Smooth muscle cell (in vitro differentiated cells): ENCODE data around the gene PDK4. TPM values are rescaled to one million over a fixed set of nuclear protein-coding genes. Genes with fewer than 3 reads are reported as not detected.

Source experiments
- DNase-seq: peaks from one replicate; lab custom pipeline; 2025; ENCODE audit not compliant: unreplicated experiment; lab: John Stamatoyannopoulos, UW
- H2AFZ ChIP-seq: fragments of 200-600 bp; sonication (generic); 2 replicates; pipeline ENCODE4 v1.6.0; 2016; ENCODE audit warnings: antibody characterized with exemption, low read depth, mild to moderate bottlenecking
- H3F3A ChIP-seq: fragments of 200-600 bp; sonication (generic); 2 replicates; pipeline ENCODE4 v1.6.0; 2017; ENCODE audit warnings: antibody characterized with exemption, low read depth
- H3K27ac ChIP-seq: fragments of 200-600 bp; sonication (generic); 2 replicates; pipeline ENCODE4 v1.5.1; 2016; ENCODE audit warnings: low read depth, mild to moderate bottlenecking
- H3K27me3 ChIP-seq: fragments of 200-600 bp; sonication (generic); 2 replicates; pipeline ENCODE4 v1.6.1; 2016; ENCODE audit warnings: low read depth, mild to moderate bottlenecking
- H3K36me3 ChIP-seq: fragments of 200-600 bp; sonication (generic); 2 replicates; pipeline ENCODE4 v1.5.1; 2016; ENCODE audit warnings: low read depth
- H3K4me1 ChIP-seq: fragments of 200-600 bp; sonication (generic); 2 replicates; pipeline ENCODE4 v1.5.1; 2016; ENCODE audit warnings: low read depth
- H3K4me2 ChIP-seq: fragments of 200-600 bp; sonication (generic); 2 replicates; pipeline ENCODE4 v1.6.0; 2016; ENCODE audit warnings: mild to moderate bottlenecking
- H3K4me3 ChIP-seq: fragments of 200-600 bp; sonication (generic); 2 replicates; pipeline ENCODE4 v1.5.1; 2016; ENCODE audit warnings: mild to moderate bottlenecking
- H3K79me2 ChIP-seq: fragments of 200-600 bp; sonication (generic); 2 replicates; pipeline ENCODE4 v1.6.0; 2016; ENCODE audit warnings: low read depth, mild to moderate bottlenecking
- H3K9ac ChIP-seq: fragments of 200-600 bp; sonication (generic); 2 replicates; pipeline ENCODE4 v1.6.0; 2016; ENCODE audit warnings: low read depth
- H3K9me3 ChIP-seq: fragments of 200-600 bp; sonication (generic); replicated peaks from 2 replicates; pipeline ENCODE4 v1.5.1; 2016; ENCODE audit warnings: low read depth
- H4K20me1 ChIP-seq: fragments of 200-600 bp; sonication (generic); 2 replicates; pipeline ENCODE4 v1.6.0; 2016; ENCODE audit warnings: low read depth
- WGBS: methylation state at CpG from one replicate; pipeline ENCODE4 v1.1.7; 2016; ENCODE audit warnings: low lambda C conversion rate; 5-methylcytosine and 5-hydroxymethylcytosine counted together
- polyA plus RNA-seq: library from polyadenylated mRNA; unstranded; fragments of >200 nt; fragmentation: Nextera tagmentation; extraction: Ambion mirVana; gene quantifications from 2 replicates; pipeline ENCODE4 v1.2.1, GENCODE V29; 2016
- total RNA-seq: library from RNA; depleted of rRNA; stranded (reverse); fragments of >200 nt; gene quantifications from 2 replicates; pipeline ENCODE4 v1.2.3, GENCODE V29; 2014
- TF ChIP-seq, protein P1 (sequence below): fragments of 200-600 bp; sonication (generic); IDR thresholded peaks from 2 replicates; pipeline ENCODE4 v1.5.1; 2017; ENCODE audit warnings: borderline replicate concordance, mild to moderate bottlenecking, antibody characterized with exemption; ENCODE audit not compliant: insufficient read depth, poor library complexity, severe bottlenecking

The PDK4 gene
- total and polyA plus RNA-seq, 2 experiments from 2014 or later: not detected

DNA sequence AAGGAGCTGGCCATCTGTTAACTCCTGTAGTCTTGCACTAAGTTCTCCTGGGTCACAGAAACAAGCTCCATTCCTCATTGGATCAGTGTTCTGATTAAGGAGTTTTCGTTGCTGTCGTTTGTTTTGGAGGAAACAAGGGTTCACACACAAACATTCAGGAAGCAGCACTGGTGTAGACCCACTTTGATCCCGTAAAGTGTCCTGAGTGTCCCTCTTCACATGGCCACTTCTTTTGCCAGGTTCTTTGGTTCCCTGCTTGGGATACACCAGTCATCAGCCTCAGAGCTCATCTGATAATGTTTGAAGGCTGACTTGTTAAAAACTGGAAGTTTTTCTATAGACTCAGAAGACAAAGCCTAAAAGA lies 10.9 kb downstream of the PDK4 start:
- H3K9ac ChIP-seq: no peak overlapping the region
- no peak overlapping the region for H3K27ac ChIP-seq
- no peak for DNase-seq
- H3K4me1 ChIP-seq: no peaks in the 10 kb centered on the region
- no peaks in the 10 kb centered on the region for H3K27me3 ChIP-seq
- H4K20me1 ChIP-seq: no peaks in the 10 kb centered on the region
- no peak overlapping the region for H3K4me2 ChIP-seq
- WGBS: 88% methylated on average over 3 of the region's 3 CpGs
- H3K9me3 ChIP-seq: no peaks in the 10 kb centered on the region
- no peaks in the 10 kb centered on the region for H3K36me3 ChIP-seq
- no peak overlapping the region for H3K4me3 ChIP-seq
- no peaks in the 10 kb centered on the region for H3K79me2 ChIP-seq
- H3F3A ChIP-seq: no peaks in the 10 kb centered on the region
- H2AFZ ChIP-seq: no peak overlapping the region
- TF ChIP-seq, protein P1, sequence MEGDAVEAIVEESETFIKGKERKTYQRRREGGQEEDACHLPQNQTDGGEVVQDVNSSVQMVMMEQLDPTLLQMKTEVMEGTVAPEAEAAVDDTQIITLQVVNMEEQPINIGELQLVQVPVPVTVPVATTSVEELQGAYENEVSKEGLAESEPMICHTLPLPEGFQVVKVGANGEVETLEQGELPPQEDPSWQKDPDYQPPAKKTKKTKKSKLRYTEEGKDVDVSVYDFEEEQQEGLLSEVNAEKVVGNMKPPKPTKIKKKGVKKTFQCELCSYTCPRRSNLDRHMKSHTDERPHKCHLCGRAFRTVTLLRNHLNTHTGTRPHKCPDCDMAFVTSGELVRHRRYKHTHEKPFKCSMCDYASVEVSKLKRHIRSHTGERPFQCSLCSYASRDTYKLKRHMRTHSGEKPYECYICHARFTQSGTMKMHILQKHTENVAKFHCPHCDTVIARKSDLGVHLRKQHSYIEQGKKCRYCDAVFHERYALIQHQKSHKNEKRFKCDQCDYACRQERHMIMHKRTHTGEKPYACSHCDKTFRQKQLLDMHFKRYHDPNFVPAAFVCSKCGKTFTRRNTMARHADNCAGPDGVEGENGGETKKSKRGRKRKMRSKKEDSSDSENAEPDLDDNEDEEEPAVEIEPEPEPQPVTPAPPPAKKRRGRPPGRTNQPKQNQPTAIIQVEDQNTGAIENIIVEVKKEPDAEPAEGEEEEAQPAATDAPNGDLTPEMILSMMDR: no peak

DNA sequence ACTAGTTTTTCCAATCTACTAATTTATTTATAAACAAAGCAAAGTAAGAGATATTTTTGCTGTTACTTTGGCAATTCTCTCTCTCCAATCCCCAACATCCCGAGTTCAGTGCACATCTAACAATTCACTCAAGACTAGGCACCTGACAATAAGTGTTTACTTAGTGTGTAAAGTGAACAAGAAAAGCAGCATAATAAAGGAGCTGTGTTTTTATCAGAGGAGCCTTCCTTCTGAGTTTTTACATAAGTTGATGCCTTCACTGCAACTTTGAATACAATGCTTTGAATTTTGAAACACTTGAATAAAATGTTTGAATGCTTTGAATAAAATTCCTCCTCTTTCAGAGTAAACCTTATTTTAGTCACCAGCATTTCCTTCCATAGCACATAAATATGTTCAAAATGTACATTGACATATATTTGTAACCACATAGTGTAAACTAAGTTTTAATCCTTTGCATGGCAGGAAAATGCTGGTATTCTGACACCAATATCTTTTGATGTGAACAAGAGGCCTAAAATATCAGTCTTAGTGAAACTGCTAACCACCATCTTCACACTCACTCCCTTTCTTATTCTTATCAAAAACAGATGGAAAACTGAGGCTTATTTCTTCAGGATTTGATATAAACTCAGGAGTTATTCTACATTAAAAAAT lies 11.4 kb downstream of the PDK4 start:
- H3F3A ChIP-seq: no peaks in the 10 kb centered on the region
- H3K27me3 ChIP-seq: no peaks in the 10 kb centered on the region
- H3K4me2 ChIP-seq: no peak overlapping the region
- no peaks in the 10 kb centered on the region for H3K36me3 ChIP-seq
- TF ChIP-seq, protein P1: no peak
- no peak overlapping the region for H3K4me3 ChIP-seq
- DNase-seq: no peak
- no peaks in the 10 kb centered on the region for H4K20me1 ChIP-seq
- no peak overlapping the region for H2AFZ ChIP-seq
- WGBS: 85% methylated on average over 1 of the region's 1 CpG
- H3K27ac ChIP-seq: no peak overlapping the region
- H3K9ac ChIP-seq: no peak overlapping the region
- H3K79me2 ChIP-seq: no peaks in the 10 kb centered on the region
- no peaks in the 10 kb centered on the region for H3K4me1 ChIP-seq
- no peaks in the 10 kb centered on the region for H3K9me3 ChIP-seq

DNA sequence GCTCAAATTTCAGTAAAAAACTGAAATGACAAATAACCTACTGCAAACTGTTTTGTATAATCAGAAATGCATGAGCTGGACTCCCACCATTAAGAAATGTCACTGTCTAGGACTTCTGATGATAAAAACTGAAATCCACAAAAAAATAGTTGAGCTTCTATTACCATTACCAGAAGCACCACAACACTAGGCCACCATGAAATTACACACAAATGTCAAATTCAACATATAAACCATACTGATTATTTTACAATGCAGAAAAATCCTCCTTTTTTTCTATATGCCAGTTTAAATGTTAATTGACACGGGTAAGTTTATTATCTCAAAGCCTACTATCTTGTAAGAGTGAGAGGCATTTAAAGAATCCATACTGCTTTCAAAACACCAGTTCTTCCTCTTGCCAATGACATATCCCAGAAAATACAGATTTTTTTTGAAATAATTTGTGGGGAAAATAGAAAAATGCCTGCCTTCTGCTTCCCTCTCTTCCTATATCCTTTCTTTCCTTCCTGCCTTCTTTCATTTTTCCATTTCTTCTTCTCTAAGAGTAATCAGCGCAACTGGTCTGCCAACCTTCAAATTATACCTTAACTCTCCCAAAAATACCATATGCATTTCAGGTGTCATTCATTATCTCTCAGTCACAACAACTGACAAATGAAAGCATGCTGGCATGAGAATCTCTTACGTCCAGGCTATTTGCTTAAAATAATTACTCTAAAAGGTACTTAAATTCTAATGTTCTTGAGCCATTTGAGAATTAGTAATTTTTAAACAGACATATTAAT lies 12.3 kb downstream of the PDK4 start:
- Histone ChIP-seq H3K4me2 (no peak overlapping the region), H3K4me1 (no peaks in the 10 kb centered on the region), H3F3A (no peaks in the 10 kb centered on the region), H3K36me3 (no peaks in the 10 kb centered on the region), H3K79me2 (no peaks in the 10 kb centered on the region), H2AFZ (no peak overlapping the region), H3K9ac (no peak overlapping the region), H4K20me1 (no peaks in the 10 kb centered on the region), H3K4me3 (no peak overlapping the region), H3K27ac (no peak overlapping the region), H3K9me3 (no peaks in the 10 kb centered on the region), H3K27me3 (no peaks in the 10 kb centered on the region)
- TF ChIP-seq, protein P1: no peak
- 72% methylated on average over 3 of the region's 3 CpGs for WGBS
- no peak for DNase-seq
